ENCODE results near the gene DCAF6. TPM values are rescaled to one million over a fixed set of nuclear protein-coding genes. Genes with fewer than 3 reads are reported as not detected.

Gene DCAF6
- total RNA-seq, 2 donors from 2014 or later, result 30.7 to 42.8 TPM

GRCh38 chr1:168087696-168088095 lies 151.2 kb downstream of the DCAF6 start:
- WGBS, 2 donors, result 90 to 91% methylated on average over 10 of the region's 10 CpGs
- Histone ChIP-seq H3K9me3 (no peaks in the 10 kb centered on the region), H3K36me3 (replicated peaks in 1 of 2; ENCODE audit: insufficient read depth in 1 of 2, low read depth in 2 of 2) (no peaks in the 10 kb centered on the region), H3K4me3 (no peak overlapping the region), H3K4me1 (peaks cover 25% of the 10 kb centered on the region), H3K27me3 (no peaks in the 10 kb centered on the region), H3K27ac (no peak overlapping the region)
- ATAC-seq (no peak), DNase-seq (no peak)
- intact Hi-C loops (cut with DNase I), result no loop called here
- TF ChIP-seq POLR2A (IDR thresholded peaks at IDR 0.05) (no peak), CTCF (IDR thresholded peaks at IDR 0.05) (no peak)

DNA sequence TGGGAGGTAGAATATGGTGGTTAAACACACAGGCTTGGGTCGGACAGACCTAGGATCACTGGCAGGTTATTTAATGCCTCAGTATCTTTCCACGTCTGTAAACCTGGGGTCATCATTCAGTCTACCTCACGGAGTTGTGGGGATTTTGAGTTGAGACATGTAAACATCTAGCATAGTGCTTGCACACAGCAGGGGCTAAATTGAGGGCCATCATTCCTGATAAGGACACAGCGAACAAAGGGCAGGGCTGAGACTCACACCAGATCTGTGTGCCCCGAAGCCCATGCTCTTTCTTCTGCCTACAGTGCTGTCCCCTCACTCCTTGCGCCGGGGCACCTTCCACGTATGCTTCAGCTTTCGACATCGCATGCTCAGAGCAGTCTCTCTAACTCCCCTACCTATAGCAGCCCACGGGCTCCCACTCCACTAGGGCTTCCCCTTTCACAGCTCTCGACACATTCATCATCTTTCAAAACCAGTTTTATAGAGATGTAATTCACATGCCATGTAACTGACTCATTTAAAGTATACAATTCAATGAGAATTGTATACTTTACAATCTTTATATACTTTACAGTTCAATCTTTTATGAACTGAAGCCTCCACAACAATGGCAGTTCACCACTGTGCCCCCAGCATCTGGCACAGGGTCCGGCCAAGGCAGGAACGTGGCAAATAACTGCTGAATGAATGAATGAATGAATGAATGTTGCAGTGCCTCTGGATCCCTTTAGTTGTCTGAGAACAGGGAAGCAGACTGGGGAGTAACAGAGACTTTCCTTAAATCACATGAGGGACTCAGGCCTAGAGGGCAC lies 152.2 kb downstream of the DCAF6 start:
- DNase-seq, result no peak
- Histone ChIP-seq H3K27ac (no peak overlapping the region), H3K4me3 (no peak overlapping the region), H3K27me3 (no peaks in the 10 kb centered on the region), H3K9me3 (no peaks in the 10 kb centered on the region), H3K36me3 (replicated peaks in 1 of 2; ENCODE audit: insufficient read depth in 1 of 2, low read depth in 2 of 2) (no peaks in the 10 kb centered on the region), H3K4me1 (peaks cover 25% of the 10 kb centered on the region)
- ATAC-seq, result no peak
- WGBS, 2 donors, result 92 to 95% methylated on average over 14 of the region's 14 CpGs
- intact Hi-C loops (cut with DNase I), result no loop called here
- TF ChIP-seq POLR2A (IDR thresholded peaks at IDR 0.05), result no peak
- no peak for TF ChIP-seq CTCF (IDR thresholded peaks at IDR 0.05)

GRCh38 chr1:168089326-168089978 lies 153.0 kb downstream of the DCAF6 start:
- peaks cover 17% of the 10 kb centered on the region for H3K4me1 ChIP-seq
- ATAC-seq (no peak), DNase-seq (no peak)
- no peak overlapping the region for H3K4me3 ChIP-seq
- no peaks in the 10 kb centered on the region for H3K9me3 ChIP-seq
- intact Hi-C loops (cut with DNase I), result no loop called here
- H3K36me3 ChIP-seq (replicated peaks in 1 of 2; ENCODE audit: insufficient read depth in 1 of 2, low read depth in 2 of 2), result no peaks in the 10 kb centered on the region
- WGBS, 2 donors, result 94% methylated on average over 8 to 13 of the region's 13 CpGs
- H3K27me3 ChIP-seq, result no peaks in the 10 kb centered on the region
- TF ChIP-seq POLR2A (IDR thresholded peaks at IDR 0.05) (no peak), CTCF (IDR thresholded peaks at IDR 0.05) (no peak)
- H3K27ac ChIP-seq, result no peak overlapping the region

GRCh38 chr1:168089979-168090337 lies 153.5 kb downstream of the DCAF6 start:
- DNase-seq, result no peak
- TF ChIP-seq CTCF (IDR thresholded peaks at IDR 0.05), result no peak
- no peak for TF ChIP-seq POLR2A (IDR thresholded peaks at IDR 0.05)
- H3K36me3 ChIP-seq (replicated peaks in 1 of 2; ENCODE audit: insufficient read depth in 1 of 2, low read depth in 2 of 2), result no peaks in the 10 kb centered on the region
- H3K27me3 ChIP-seq, result no peaks in the 10 kb centered on the region
- intact Hi-C loops (cut with DNase I), result no loop called here
- H3K4me3 ChIP-seq, result no peak overlapping the region
- no peak for ATAC-seq
- WGBS, 2 donors, result 90 to 95% methylated on average over 2 of the region's 2 CpGs
- H3K9me3 ChIP-seq, result no peaks in the 10 kb centered on the region
- no peak overlapping the region for H3K27ac ChIP-seq
- peaks cover 12% of the 10 kb centered on the region for H3K4me1 ChIP-seq
